HepG2 (cell line): ENCODE data around the gene DENND10. TPM values are rescaled to one million over a fixed set of nuclear protein-coding genes. Genes with fewer than 3 reads are reported as not detected.
A peak's percentile ranks its signal among the peaks of the same experiment; 100 is the strongest.

ENCODE experiments used
- ATAC-seq: fragments of 200-7000 bp; cut with Tn5 transposase; 3 replicates; pipeline ENCODE4 v1.9.1; 2020; ENCODE audit warnings: mild to moderate bottlenecking, moderate library complexity
- BruUV-seq: library from RNA; stranded (reverse); fragments of 400-500 nt; replicated peaks from 2 replicates; lab custom pipeline; 2021; lab: Mats Ljungman, UMichigan
- CTCF ChIA-PET: fragments of 300-600 bp; formaldehyde crosslinking; extraction: SDS; loops from one replicate; lab custom pipeline; 2021; ENCODE audit warnings: low total read pairs, inconsistent platforms, low intra/inter-chr PET ratio; lab: Yijun Ruan, JAX
- POLR2A ChIA-PET: fragments of 350-600 bp; sonication (Branson Sonifier 250); formaldehyde crosslinking; loops from one replicate; lab custom pipeline; 2020; ENCODE audit warnings: antibody characterized with exemption, inconsistent platforms; lab: Yijun Ruan, JAX
- DNase-seq: peaks from one replicate; pipeline ENCODE4 v3.0.0-alpha.2; 2015; ENCODE audit warnings: low spot score
- FAIRE-seq: peaks from 3 replicates; lab custom pipeline; 2011; peaks lifted over from hg19 to GRCh38; lab: Jason Lieb, UNC
- H2AFZ ChIP-seq: one replicate; pipeline ENCODE4 v1.6.1; 2011; ENCODE audit warnings: low read length, inconsistent platforms
- H3K27ac ChIP-seq: fragments of 300-600 bp; 3 replicates; pipeline ENCODE4 v1.8.0; 2011; ENCODE audit warnings: mixed run types, mild to moderate bottlenecking, mixed read lengths, low read length, inconsistent platforms; ENCODE audit not compliant: insufficient read depth; ENCODE audit errors: extremely low read length
- H3K27me3 ChIP-seq, 2 experiments: fragments of 200-600 bp in 1 of 2; 2 replicates in 1 of 2; 3 replicates in 1 of 2; pipeline versions ENCODE4 v1.6.0 to v1.8.0; 2011; ENCODE audit warnings: low read length in 2 of 2, mild to moderate bottlenecking in 2 of 2, moderate library complexity in 2 of 2, inconsistent platforms in 1 of 2; ENCODE audit not compliant: insufficient read depth in 2 of 2, control insufficient read depth in 1 of 2
- H3K36me3 ChIP-seq, 2 experiments: fragments of 200-600 bp in 1 of 2; replicated peaks in 1 of 2; 2 replicates in 1 of 2; 3 replicates in 1 of 2; pipeline versions ENCODE4 v1.5.1 to v1.8.0; 2011; ENCODE audit warnings: low read length in 2 of 2, inconsistent platforms in 1 of 2; ENCODE audit not compliant: insufficient read depth in 2 of 2, control insufficient read depth in 1 of 2
- H3K4me1 ChIP-seq: 2 replicates; pipeline ENCODE4 v1.5.1; 2012; ENCODE audit warnings: low read length, inconsistent platforms; ENCODE audit not compliant: insufficient read depth
- H3K4me2 ChIP-seq: 2 replicates; pipeline ENCODE4 v1.6.0; 2011; ENCODE audit warnings: low read depth, low read length, inconsistent platforms
- H3K4me3 ChIP-seq, 3 experiments: fragments of 200-600 bp in 1 of 3; sonication (generic), shearing (Covaris generic) in 1 of 3; replicated peaks in 1 of 3; 2 replicates each; pipeline ENCODE4 v1.5.1; 2011 to 2016; ENCODE audit warnings: low read length in 3 of 3, inconsistent platforms in 2 of 3, low read depth in 2 of 3, mild to moderate bottlenecking in 2 of 3, control low read depth in 1 of 3, mixed read lengths in 1 of 3; ENCODE audit not compliant: insufficient read depth in 1 of 3
- H3K79me2 ChIP-seq: one replicate; pipeline ENCODE4 v1.6.1; 2011; ENCODE audit warnings: low read length, inconsistent platforms; ENCODE audit not compliant: insufficient read depth
- H3K9ac ChIP-seq: 2 replicates; pipeline ENCODE4 v1.6.0; 2011; ENCODE audit warnings: mild to moderate bottlenecking, low read depth, low read length, inconsistent platforms; ENCODE audit not compliant: insufficient read depth
- H3K9me3 ChIP-seq: 2 replicates; pipeline ENCODE4 v1.5.1; 2012; ENCODE audit warnings: mild to moderate bottlenecking, low read length
- H4K20me1 ChIP-seq: 2 replicates; pipeline ENCODE4 v1.6.0; 2011; ENCODE audit warnings: inconsistent platforms, mild to moderate bottlenecking, low read length, moderate library complexity; ENCODE audit not compliant: insufficient read depth
- ISL2 ChIP-seq: sonication (generic); formaldehyde crosslinking; IDR thresholded peaks from 2 replicates; pipeline ENCODE4 v1.5.0; 2020; ENCODE audit warnings: missing genetic modification reagents
- NFYB ChIP-seq: sonication (generic); formaldehyde crosslinking; IDR thresholded peaks from 2 replicates; pipeline ENCODE4 v1.4.0; 2020; ENCODE audit warnings: missing genetic modification reagents
- RELA ChIP-seq: sonication (generic); formaldehyde crosslinking; IDR thresholded peaks from 2 replicates; pipeline ENCODE4 v1.4.0; 2020; ENCODE audit warnings: missing genetic modification reagents
- REXO4 ChIP-seq: sonication (generic); formaldehyde crosslinking; IDR thresholded peaks from 2 replicates; pipeline ENCODE4 v1.8.0; 2022; ENCODE audit warnings: missing genetic modification reagents, mild to moderate bottlenecking, borderline replicate concordance
- RNF219 ChIP-seq: sonication (generic); formaldehyde crosslinking; IDR thresholded peaks from 2 replicates; pipeline ENCODE4 v1.5.0; 2020; ENCODE audit warnings: mild to moderate bottlenecking, missing genetic modification reagents
- SATB2 ChIP-seq: sonication (generic); formaldehyde crosslinking; IDR thresholded peaks from 2 replicates; pipeline ENCODE4 v1.5.0; 2020; ENCODE audit warnings: missing genetic modification reagents
- SKIL ChIP-seq: sonication (generic); formaldehyde crosslinking; IDR thresholded peaks from 2 replicates; pipeline ENCODE4 v1.8.0; 2022; ENCODE audit warnings: missing genetic modification reagents, mild to moderate bottlenecking, moderate library complexity, borderline replicate concordance
- SNAPC5 ChIP-seq: sonication (generic); formaldehyde crosslinking; IDR thresholded peaks from 2 replicates; pipeline ENCODE4 v1.8.1; 2023; ENCODE audit warnings: mild to moderate bottlenecking, missing genetic modification reagents, borderline replicate concordance
- ZNF558 ChIP-seq: sonication (generic); formaldehyde crosslinking; IDR thresholded peaks from 2 replicates; pipeline ENCODE4 v1.9.0; 2022; ENCODE audit warnings: mild to moderate bottlenecking, missing genetic modification reagents, borderline replicate concordance
- ZNF614 ChIP-seq: IDR thresholded peaks from 2 replicates; pipeline ENCODE4 v1.6.1; 2018; ENCODE audit warnings: missing biosample characterization, missing genetic modification reagents, inconsistent platforms, borderline replicate concordance
- ZNF766 ChIP-seq: sonication (generic); formaldehyde crosslinking; IDR thresholded peaks from 2 replicates; pipeline ENCODE4 v1.5.0; 2020; ENCODE audit warnings: missing genetic modification reagents, borderline replicate concordance
- WGBS: methylation state at CpG from one replicate; pipeline ENCODE4 v1.1.6; 2017; ENCODE audit warnings: low lambda C conversion rate; 5-methylcytosine and 5-hydroxymethylcytosine counted together
- in situ Hi-C: cut with HindIII; loops from 2 replicates; pipeline ENCODE4 v1.10.0; 2017; ENCODE audit warnings: low pct_unique_long_range_greater_than_20kb; ENCODE audit not compliant: extremely low pct_ligation_motif_present
- intact Hi-C: fragments of 100-400 bp; cut with micrococcal nuclease; formaldehyde crosslinking; loops from one replicate; pipeline ENCODE4 v1.10.0; 2022; ENCODE audit not compliant: unreplicated experiment
- polyA plus RNA-seq, 8 experiments: library from polyadenylated mRNA; depleted of rRNA in 3 of 8; stranded (reverse) in 7 of 8; unstranded in 1 of 8; fragments of >200 nt; fragmentation: Illumina TruSeq in 4 of 8; extraction: Trizol in 4 of 8; gene quantifications; 2 replicates each; pipeline versions ENCODE4 v1.2.1 to v1.2.3, GENCODE V29; 2011 to 2016; ENCODE audit warnings: low read depth in 4 of 8, missing spikeins in 1 of 8, mixed read lengths in 1 of 8; ENCODE audit not compliant: insufficient read depth in 1 of 8
- total RNA-seq, 5 experiments: library from RNA; depleted of rRNA; stranded (reverse); fragments of >200 nt; fragmentation: Illumina TruSeq; extraction: Trizol; gene quantifications; 2 replicates each; pipeline ENCODE4 v1.2.3, GENCODE V29; 2016; ENCODE audit warnings: low read depth in 1 of 5
- TF ChIP-seq, protein P1 (sequence below): sonication (generic); formaldehyde crosslinking; IDR thresholded peaks from 2 replicates; pipeline ENCODE4 v1.5.0; 2020; ENCODE audit warnings: missing genetic modification reagents
- TF ChIP-seq, protein P2 (sequence below): sonication (generic); formaldehyde crosslinking; IDR thresholded peaks from 2 replicates; pipeline ENCODE4 v1.5.0; 2020; ENCODE audit warnings: missing genetic modification reagents
- TF ChIP-seq, protein P3 (sequence below): sonication (generic); formaldehyde crosslinking; IDR thresholded peaks from 2 replicates; pipeline ENCODE4 v1.5.0; 2020; ENCODE audit warnings: missing genetic modification reagents
- TF ChIP-seq, protein P4 (sequence below): IDR thresholded peaks from 2 replicates; pipeline ENCODE4 v1.6.1; 2012; ENCODE audit warnings: inconsistent platforms

The DENND10 gene
- total and polyA plus RNA-seq, 2 of the 13 experiments (the other 11 are each of a cell fraction or from before 2014, with no cell fraction given): 43.7 to 78.8 TPM

GRCh38 chr10:119140603-119141245 is 36.8 kb downstream of the DENND10 start:
- Histone ChIP-seq H3K4me1 (no peaks in the 10 kb centered on the region), H3K4me2 (no peak overlapping the region), H3K36me3 (peaks cover 3 to 23% of the 10 kb centered on the region in 2 experiments; a peak in 2 of 5 replicates), H3K27ac (no peak overlapping the region)
- ATAC-seq: peak; percentile 9; the same call in 1 of the 3 replicates
- no peak for DNase-seq
- FAIRE-seq: no peak
- POLR2A ChIA-PET: interaction anchor here (1.3 kb wide), 1 partner anchor 58 kb away, joined by 3 read pairs; no protein-coding TSS in a partner anchor
- no peak for TF ChIP-seq ISL2
- no peak for TF ChIP-seq ZNF766 (CRISPR knock-in tag)
- TF ChIP-seq RNF219 (CRISPR knock-in tag): no peak
- no peak for TF ChIP-seq RELA
- no peak for TF ChIP-seq ZNF614 (CRISPR knock-in tag)
- TF ChIP-seq SATB2 (CRISPR knock-in tag): no peak
- no peak for TF ChIP-seq ZNF558
- TF ChIP-seq SNAPC5 (CRISPR knock-in tag): no peak
- TF ChIP-seq, protein P1, sequence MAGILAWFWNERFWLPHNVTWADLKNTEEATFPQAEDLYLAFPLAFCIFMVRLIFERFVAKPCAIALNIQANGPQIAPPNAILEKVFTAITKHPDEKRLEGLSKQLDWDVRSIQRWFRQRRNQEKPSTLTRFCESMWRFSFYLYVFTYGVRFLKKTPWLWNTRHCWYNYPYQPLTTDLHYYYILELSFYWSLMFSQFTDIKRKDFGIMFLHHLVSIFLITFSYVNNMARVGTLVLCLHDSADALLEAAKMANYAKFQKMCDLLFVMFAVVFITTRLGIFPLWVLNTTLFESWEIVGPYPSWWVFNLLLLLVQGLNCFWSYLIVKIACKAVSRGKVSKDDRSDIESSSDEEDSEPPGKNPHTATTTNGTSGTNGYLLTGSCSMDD (CRISPR knock-in tag): no peak
- TF ChIP-seq, protein P2, sequence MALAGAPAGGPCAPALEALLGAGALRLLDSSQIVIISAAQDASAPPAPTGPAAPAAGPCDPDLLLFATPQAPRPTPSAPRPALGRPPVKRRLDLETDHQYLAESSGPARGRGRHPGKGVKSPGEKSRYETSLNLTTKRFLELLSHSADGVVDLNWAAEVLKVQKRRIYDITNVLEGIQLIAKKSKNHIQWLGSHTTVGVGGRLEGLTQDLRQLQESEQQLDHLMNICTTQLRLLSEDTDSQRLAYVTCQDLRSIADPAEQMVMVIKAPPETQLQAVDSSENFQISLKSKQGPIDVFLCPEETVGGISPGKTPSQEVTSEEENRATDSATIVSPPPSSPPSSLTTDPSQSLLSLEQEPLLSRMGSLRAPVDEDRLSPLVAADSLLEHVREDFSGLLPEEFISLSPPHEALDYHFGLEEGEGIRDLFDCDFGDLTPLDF (CRISPR knock-in tag): no peak
- no peak for TF ChIP-seq SKIL (CRISPR knock-in tag)
- no peak for TF ChIP-seq REXO4
- TF ChIP-seq NFYB: no peak
- TF ChIP-seq, protein P3, sequence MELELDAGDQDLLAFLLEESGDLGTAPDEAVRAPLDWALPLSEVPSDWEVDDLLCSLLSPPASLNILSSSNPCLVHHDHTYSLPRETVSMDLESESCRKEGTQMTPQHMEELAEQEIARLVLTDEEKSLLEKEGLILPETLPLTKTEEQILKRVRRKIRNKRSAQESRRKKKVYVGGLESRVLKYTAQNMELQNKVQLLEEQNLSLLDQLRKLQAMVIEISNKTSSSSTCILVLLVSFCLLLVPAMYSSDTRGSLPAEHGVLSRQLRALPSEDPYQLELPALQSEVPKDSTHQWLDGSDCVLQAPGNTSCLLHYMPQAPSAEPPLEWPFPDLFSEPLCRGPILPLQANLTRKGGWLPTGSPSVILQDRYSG (CRISPR knock-in tag): no peak
- TF ChIP-seq, protein P4, sequence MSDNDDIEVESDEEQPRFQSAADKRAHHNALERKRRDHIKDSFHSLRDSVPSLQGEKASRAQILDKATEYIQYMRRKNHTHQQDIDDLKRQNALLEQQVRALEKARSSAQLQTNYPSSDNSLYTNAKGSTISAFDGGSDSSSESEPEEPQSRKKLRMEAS: no peak
- TF ChIP-seq, all 625 proteins: peak for 0
- no peaks in the 10 kb centered on the region for H3K79me2 ChIP-seq
- H2AFZ ChIP-seq: no peak overlapping the region
- in situ Hi-C loops (no loop called here), intact Hi-C loops (no loop called here)
- no peaks in the 10 kb centered on the region for H3K27me3 ChIP-seq
- WGBS: 95% methylated on average over 21 of the region's 21 CpGs
- no TSS peak for BruUV-seq
- H4K20me1 ChIP-seq: no peaks in the 10 kb centered on the region
- CTCF ChIA-PET: no interaction called here
- no peak overlapping the region for H3K4me3 ChIP-seq
- no peak overlapping the region for H3K9ac ChIP-seq
- H3K9me3 ChIP-seq: no peaks in the 10 kb centered on the region
